GM12878 (cell line): Measurements from ENCODE around the gene MAGI1. TPM values are rescaled to one million over a fixed set of nuclear protein-coding genes. Genes with fewer than 3 reads are reported as not detected.

Source experiments
- ATAC-seq: fragments of 200-7000 bp; cut with Tn5 transposase; 3 replicates; pipeline ENCODE4 v1.9.1; 2020; ENCODE audit warnings: mild to moderate bottlenecking, moderate library complexity
- BruUV-seq: library from RNA; stranded (reverse); fragments of 400-500 nt; replicated peaks from 2 replicates; lab custom pipeline; 2021; lab: Mats Ljungman, UMichigan
- CTCF ChIA-PET: fragments of 300-600 bp; sonication (Branson Sonifier 250); formaldehyde crosslinking; extraction: SDS; loops from one replicate; lab custom pipeline; 2021; ENCODE audit warnings: inconsistent platforms; lab: Yijun Ruan, JAX
- POLR2A ChIA-PET: fragments of 350-600 bp; formaldehyde crosslinking; extraction: SDS; loops from one replicate; lab custom pipeline; 2021; ENCODE audit warnings: inconsistent platforms; lab: Charles Lee
- RAD21 ChIA-PET: fragments of 300-600 bp; sonication (Branson Sonifier 250); formaldehyde crosslinking; loops from one replicate; lab custom pipeline; 2023; ENCODE audit warnings: antibody characterized with exemption; ENCODE audit not compliant: unreplicated experiment; lab: Charles Lee
- SMC1A ChIA-PET: fragments of 300-600 bp; sonication (Branson Sonifier 250); formaldehyde crosslinking; loops from one replicate; lab custom pipeline; 2023; ENCODE audit not compliant: unreplicated experiment, uncharacterized antibody; lab: Charles Lee
- DNase-seq: peaks from one replicate; pipeline ENCODE4 v3.0.0-alpha.2; 2011; ENCODE audit warnings: low read depth, low spot score
- FAIRE-seq: peaks from 3 replicates; lab custom pipeline; 2011; peaks lifted over from hg19 to GRCh38; lab: Jason Lieb, UNC
- H2AFZ ChIP-seq: 2 replicates; pipeline ENCODE4 v1.6.0; 2011; ENCODE audit warnings: low read depth, low read length, control low read depth; ENCODE audit not compliant: control insufficient read depth
- H3K27ac ChIP-seq: 2 replicates; pipeline ENCODE4 v1.5.1; 2011; ENCODE audit warnings: control low read depth; ENCODE audit not compliant: control insufficient read depth, insufficient read depth
- H3K27me3 ChIP-seq, 2 experiments: replicated peaks in 1 of 2; 2 replicates each; pipeline versions ENCODE4 v1.6.0 to v1.6.1; 2011; ENCODE audit warnings: low read length in 1 of 2; ENCODE audit not compliant: control insufficient read depth in 2 of 2, insufficient read depth in 2 of 2
- H3K36me3 ChIP-seq, 2 experiments: 2 replicates each; pipeline ENCODE4 v1.5.1; 2011; ENCODE audit warnings: low read length in 1 of 2; ENCODE audit not compliant: control insufficient read depth in 2 of 2, insufficient read depth in 2 of 2
- H3K4me1 ChIP-seq: 2 replicates; pipeline ENCODE4 v1.6.1; 2011; ENCODE audit warnings: mild to moderate bottlenecking, low read length, moderate library complexity, mixed read lengths; ENCODE audit not compliant: control insufficient read depth, insufficient read depth
- H3K4me2 ChIP-seq: 2 replicates; pipeline ENCODE4 v1.6.0; 2011; ENCODE audit warnings: control low read depth; ENCODE audit not compliant: control insufficient read depth, insufficient read depth
- H3K4me3 ChIP-seq: fragments of 200-600 bp; sonication (generic); 2 replicates; pipeline ENCODE4 v1.5.1; 2016
- H3K79me2 ChIP-seq: 2 replicates; pipeline ENCODE4 v1.6.0; 2011; ENCODE audit warnings: low read length; ENCODE audit not compliant: control insufficient read depth, insufficient read depth
- H3K9ac ChIP-seq: 2 replicates; pipeline ENCODE4 v1.8.0; 2011; ENCODE audit warnings: low read length, control low read depth, mixed read lengths; ENCODE audit not compliant: control insufficient read depth, insufficient read depth
- H3K9me3 ChIP-seq: replicated peaks from 3 replicates; pipeline ENCODE4 v1.5.1; 2011; ENCODE audit warnings: mild to moderate bottlenecking, low read length; ENCODE audit not compliant: control insufficient read depth, insufficient read depth
- H4K20me1 ChIP-seq: 2 replicates; pipeline ENCODE4 v1.6.0; 2011; ENCODE audit not compliant: control insufficient read depth, insufficient read depth
- CBX3 ChIP-seq: fragments of 200-600 bp; sonication (generic); IDR thresholded peaks from 2 replicates; pipeline ENCODE4 v1.6.1; 2016; ENCODE audit warnings: low read depth, borderline replicate concordance
- HCFC1 ChIP-seq: fragments of 150-350 bp; IDR thresholded peaks from 2 replicates; pipeline ENCODE4 v1.6.1; 2014; ENCODE audit warnings: low read length
- MAX ChIP-seq: IDR thresholded peaks from 2 replicates; pipeline ENCODE4 v1.6.1; 2012; ENCODE audit warnings: low read depth, low read length, improper control_type of control experiment
- NRF1 ChIP-seq: conservative IDR thresholded peaks from 2 replicates; pipeline ENCODE4 v1.6.1; 2011; ENCODE audit warnings: mild to moderate bottlenecking, low read depth, low read length, improper control_type of control experiment
- PKNOX1 ChIP-seq: fragments of 450-650 bp; IDR thresholded peaks from 2 replicates; pipeline ENCODE4 v1.6.1; 2016; ENCODE audit warnings: mild to moderate bottlenecking
- SREBF1 ChIP-seq: IDR thresholded peaks from 2 replicates; pipeline ENCODE4 v1.6.1; 2012; ENCODE audit warnings: mild to moderate bottlenecking, low read length
- TCF3 ChIP-seq: IDR thresholded peaks from 2 replicates; pipeline ENCODE4 v1.6.1; 2012; ENCODE audit warnings: low read depth, mild to moderate bottlenecking, low read length, borderline replicate concordance; ENCODE audit not compliant: insufficient read depth
- ZNF207 ChIP-seq: fragments of 450-650 bp; IDR thresholded peaks from 2 replicates; pipeline ENCODE4 v1.6.1; 2014; ENCODE audit warnings: antibody characterized with exemption, mild to moderate bottlenecking, borderline replicate concordance
- ZNF592 ChIP-seq: fragments of 450-650 bp; IDR thresholded peaks from 2 replicates; pipeline ENCODE4 v1.6.1; 2017; ENCODE audit warnings: mild to moderate bottlenecking, moderate library complexity
- WGBS: methylation state at CpG from one replicate; pipeline ENCODE4 v1.1.6; 2016; ENCODE audit warnings: low lambda C conversion rate; ENCODE audit not compliant: insufficient replicate concordance, insufficient coverage; ENCODE audit errors: missing lambda C conversion rate; 5-methylcytosine and 5-hydroxymethylcytosine counted together
- in situ Hi-C: fragments of 300-500 bp; cut with MboI; formaldehyde crosslinking; loops from 9 replicates; pipeline ENCODE4 v1.14.3; 2018; ENCODE audit warnings: mixed read lengths
- intact Hi-C: fragments of 100-400 bp; cut with micrococcal nuclease; formaldehyde crosslinking; loops from one replicate; pipeline ENCODE4 v1.14.2; 2022; ENCODE audit not compliant: unreplicated experiment
- polyA plus RNA-seq, 11 experiments: library from polyadenylated mRNA; depleted of rRNA in 4 of 11; unstranded in 6 of 11; stranded (reverse) in 5 of 11; fragments of >200 nt; fragmentation: Nextera tagmentation in 4 of 11; fragmentation: Illumina TruSeq in 1 of 11; extraction: Ambion mirVana in 4 of 11; extraction: Trizol in 1 of 11; gene quantifications; 1 replicate in 1 of 11; 2 replicates in 10 of 11; pipeline versions ENCODE4 v1.2.1 to v1.2.3, GENCODE V29; 2011 to 2016; ENCODE audit warnings: inconsistent platforms in 2 of 11, missing spikeins in 2 of 11, low read depth in 1 of 11
- total RNA-seq, 4 experiments: library from RNA; depleted of rRNA in 3 of 4; stranded (reverse); fragments of >200 nt in 3 of 4; fragmentation: Illumina TruSeq in 1 of 4; extraction: Trizol in 1 of 4; gene quantifications; 2 replicates each; pipeline versions ENCODE4 v1.2.1 to v1.2.3, GENCODE V29; 2013 to 2021

The MAGI1 gene
- total and polyA plus RNA-seq, 10 of the 15 experiments (the other 5 are each of a cell fraction or from before 2014, with no cell fraction given), result 0.02 to 3.3 (median 0.29) TPM; not detected in 1

- intact Hi-C loops, result no loop called here
- no peak for FAIRE-seq
- Histone ChIP-seq H2AFZ (no peak overlapping the region), H3K27me3 (no peaks in the 10 kb centered on the region), H3K4me2 (no peak overlapping the region), H3K9ac (no peak overlapping the region), H4K20me1 (no peaks in the 10 kb centered on the region; the same call in 1 of the 2 replicates), H3K36me3 (no peaks in the 10 kb centered on the region), H3K4me3 (no peak overlapping the region), H3K27ac (no peak overlapping the region), H3K4me1 (no peaks in the 10 kb centered on the region), H3K9me3 (no peaks in the 10 kb centered on the region), H3K79me2 (no peaks in the 10 kb centered on the region)
- CTCF ChIA-PET, result no interaction called here
- no peak for TF ChIP-seq ZNF592
- TF ChIP-seq SREBF1, result no peak
- TF ChIP-seq CBX3, result no peak
- TF ChIP-seq HCFC1, result no peak
- no peak for TF ChIP-seq MAX
- no peak for TF ChIP-seq PKNOX1
- TF ChIP-seq ZNF207, result no peak
- TF ChIP-seq TCF3, result no peak
- TF ChIP-seq NRF1, result no peak
- RAD21 ChIA-PET, result no interaction called here
- in situ Hi-C loops, result no loop called here
- no peak for ATAC-seq
- 4% methylated on average over 4 of the region's 4 CpGs for WGBS
- no peak for DNase-seq
- SMC1A ChIA-PET, result no interaction called here
- no TSS peak for BruUV-seq
- POLR2A ChIA-PET, result no interaction called here
These were observed 291.9 kb downstream of the MAGI1 start for GRCh38 chr3:65746848-65747247.
